ENCODE data around the gene GTPBP8. TPM values are rescaled to one million over a fixed set of nuclear protein-coding genes. Genes with fewer than 3 reads are reported as not detected.

Gene GTPBP8
- total and polyA plus RNA-seq, 2 of the 8 experiments (the other 6 are each of a cell fraction or from before 2014, with no cell fraction given), result 25.8 to 27.6 TPM

DNA sequence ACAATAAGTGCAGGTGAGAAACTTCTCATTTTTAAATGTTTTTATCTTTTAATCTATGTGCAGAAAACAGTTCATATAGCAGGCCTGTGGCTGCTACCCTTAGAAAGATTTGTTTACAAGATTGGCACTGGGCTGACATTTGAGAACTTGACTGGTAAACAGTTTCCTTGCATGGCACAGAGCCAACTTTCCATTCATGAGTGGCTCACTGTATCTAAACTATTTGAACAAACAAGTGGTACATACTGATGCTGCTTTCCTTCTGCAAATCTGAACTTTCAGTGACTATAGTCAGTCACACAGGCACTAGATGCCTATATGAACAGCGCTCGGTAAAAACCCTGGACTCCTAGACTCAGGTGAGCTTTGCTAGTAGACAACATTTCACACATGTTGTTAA lies 6.3 kb upstream of the GTPBP8 start:
- Histone ChIP-seq H3K56ac (replicated peaks; ENCODE audit: insufficient read length, low read depth, low read length) (no peak overlapping the region), H3K4me1 (replicated peaks in 1 of 4; ENCODE audit: control insufficient read depth in 3 of 4, insufficient read depth in 4 of 4, low read length in 3 of 4) (no peaks in the 10 kb centered on the region), H3K4ac (replicated peaks; ENCODE audit: insufficient read length, low read depth, low read length) (no peak overlapping the region), H3K4me2 (ENCODE audit: insufficient read depth in 1 of 2, low read depth in 2 of 2, low read length in 2 of 2) (no peak overlapping the region), H3K23ac (ENCODE audit: insufficient read length) (no peak overlapping the region), H3K23me2 (ENCODE audit: low read depth, low read length) (no peaks in the 10 kb centered on the region), H3K27ac (ENCODE audit: low read depth, low read length) (no peak overlapping the region), H3K36me3 (ENCODE audit: control insufficient read depth in 2 of 4, insufficient read depth in 4 of 4, low read length in 3 of 4) (no peaks in the 10 kb centered on the region), H2BK20ac (ENCODE audit: low read length) (no peak overlapping the region), H3K9me3 (ENCODE audit: insufficient read depth in 2 of 2, low read depth in 1 of 2, low read length in 1 of 2) (no peaks in the 10 kb centered on the region), H2BK15ac (ENCODE audit: low read length) (no peak overlapping the region), H3K4me3 (ENCODE audit: extremely low read depth in 1 of 4, insufficient read depth in 2 of 4, low read depth in 3 of 4, low read length in 4 of 4) (no peak overlapping the region), H4K91ac (replicated peaks; ENCODE audit: insufficient read length, low read length) (no peak overlapping the region), H2AFZ (ENCODE audit: low read length) (no peak overlapping the region), H3K79me2 (ENCODE audit: control insufficient read depth in 1 of 2, insufficient read depth in 2 of 2, low read length in 2 of 2) (no peaks in the 10 kb centered on the region), H2BK12ac (ENCODE audit: low read depth, low read length) (no peak overlapping the region), H3K14ac (ENCODE audit: insufficient read length) (no peak overlapping the region), H3K18ac (ENCODE audit: extremely low read depth, low read length) (no peak overlapping the region), H3K9ac (replicated peaks in 1 of 4; ENCODE audit: extremely low read depth in 1 of 4, low read depth in 3 of 4, low read length in 3 of 4) (no peak overlapping the region), H4K5ac (ENCODE audit: insufficient read length, low read depth, low read length) (no peak overlapping the region), H3K27me3 (replicated peaks in 1 of 4; ENCODE audit: control insufficient read depth in 3 of 4, extremely low read depth in 1 of 4, insufficient read depth in 3 of 4, low read length in 3 of 4) (no peaks in the 10 kb centered on the region; a peak in 1 of 7 replicates), H2BK120ac (replicated peaks; ENCODE audit: low read depth, low read length) (no peak overlapping the region), H2BK5ac (ENCODE audit: low read depth, low read length) (no peak overlapping the region), H4K8ac (ENCODE audit: extremely low read depth, insufficient read depth, low read length) (no peak overlapping the region), H4K20me1 (replicated peaks in 1 of 2; ENCODE audit: control insufficient read depth in 1 of 2, insufficient read depth in 2 of 2, low read length in 2 of 2) (no peaks in the 10 kb centered on the region), H3K79me1 (ENCODE audit: low read depth, low read length) (no peaks in the 10 kb centered on the region), H2AK5ac (ENCODE audit: low read depth, low read length) (no peak overlapping the region)
- ChIA-PET POLR2A (ENCODE audit: partially characterized antibody) (interaction anchor here (1.0 kb wide), 1 partner anchor 15 kb away, joined by 3 read pairs; no protein-coding TSS in a partner anchor), CTCF (ENCODE audit: partially characterized antibody) (interaction anchor here (1.3 to 1.8 kb wide), 4 partner anchors 8 to 372 kb away, joined by 3 to 9 read pairs (median 4); no protein-coding TSS in a partner anchor)
- DNase-seq (ENCODE audit: low read depth in 1 of 2, low spot score in 2 of 2), result no peak
- WGBS, 2 experiments (ENCODE audit: extremely low coverage in 1 of 2, insufficient coverage in 1 of 2, insufficient read length in 1 of 2, insufficient replicate concordance in 2 of 2, low coverage in 1 of 2, low lambda C conversion rate in 2 of 2, missing lambda C conversion rate in 1 of 2), result 73% methylated on average over 2 of the region's 2 CpGs; no CpG with 5 or more reads in 1 of the 2 experiments
- no peak for FAIRE-seq
- TF ChIP-seq SP1 (IDR thresholded peaks at IDR 0.05; ENCODE audit: low read depth, low read length) (no peak), SIN3A (conservative IDR thresholded peaks at IDR 0.05 in 1 of 2, IDR thresholded peaks at IDR 0.05 in 1 of 2; ENCODE audit: low read depth in 1 of 2, low read length in 2 of 2) (no peak), POU5F1 (IDR thresholded peaks at IDR 0.05; ENCODE audit: low read depth, low read length) (no peak), TBP (IDR thresholded peaks at IDR 0.05; ENCODE audit: low read depth, low read length) (no peak), RFX5 (IDR thresholded peaks at IDR 0.05; ENCODE audit: borderline replicate concordance, low read depth, low read length) (no peak)
